Endothelial cell of umbilical vein (primary cell): ENCODE results near the gene C3orf70. TPM values are rescaled to one million over a fixed set of nuclear protein-coding genes. Genes with fewer than 3 reads are reported as not detected.

Experiments used
- BruUV-seq: library from RNA; stranded (reverse); fragments of 400-500 nt; replicated peaks from 2 replicates; lab custom pipeline; 2021; lab: Mats Ljungman, UMichigan
- CTCF ChIA-PET: fragments of 300-600, 350-600 bp; sonication (Branson Sonifier 250); formaldehyde crosslinking; loops from one replicate; lab custom pipeline; 2021; ENCODE audit warnings: antibody characterized with exemption, inconsistent platforms; lab: Charles Lee
- POLR2A ChIA-PET: fragments of 300-600, 350-600 bp; sonication (Branson Sonifier 250); formaldehyde crosslinking; loops from one replicate; lab custom pipeline; 2021; ENCODE audit warnings: antibody characterized with exemption, inconsistent platforms; lab: Charles Lee
- DNase-seq: peaks from one replicate; pipeline ENCODE4 v3.0.0-alpha.2; 2011; ENCODE audit warnings: low read depth, low spot score
- FAIRE-seq: peaks from 2 replicates; lab custom pipeline; 2011; peaks lifted over from hg19 to GRCh38; lab: Jason Lieb, UNC
- H2AFZ ChIP-seq: 2 replicates; pipeline ENCODE4 v1.6.0; 2012; ENCODE audit warnings: low read depth, low read length, control low read depth, inconsistent platforms
- H3K27ac ChIP-seq: 2 replicates; pipeline ENCODE4 v1.5.1; 2011; ENCODE audit warnings: low read depth, mild to moderate bottlenecking, control low read depth, low read length, moderate library complexity; ENCODE audit not compliant: insufficient read depth
- H3K27me3 ChIP-seq, 2 experiments: 2 replicates each; pipeline versions ENCODE4 v1.6.0 to v1.6.1; 2011; ENCODE audit warnings: low read length in 2 of 2, mixed read lengths in 1 of 2; ENCODE audit not compliant: control insufficient read depth in 2 of 2, insufficient read depth in 2 of 2
- H3K36me3 ChIP-seq, 2 experiments: 2 replicates in 1 of 2; 3 replicates in 1 of 2; pipeline ENCODE4 v1.5.1; 2011; ENCODE audit warnings: low read length in 2 of 2, mild to moderate bottlenecking in 1 of 2, moderate library complexity in 1 of 2; ENCODE audit not compliant: control insufficient read depth in 2 of 2, insufficient read depth in 2 of 2; ENCODE audit errors: extremely low read depth in 1 of 2
- H3K4me1 ChIP-seq: 3 replicates; pipeline ENCODE4 v1.5.1; 2011; ENCODE audit warnings: mild to moderate bottlenecking, low read length; ENCODE audit not compliant: control insufficient read depth, insufficient read depth; ENCODE audit errors: extremely low read depth
- H3K4me2 ChIP-seq: 2 replicates; pipeline ENCODE4 v1.6.1; 2011; ENCODE audit warnings: low read length, control low read depth, mixed read lengths; ENCODE audit not compliant: insufficient read depth
- H3K4me3 ChIP-seq, 3 experiments: fragments of 200-600 bp in 1 of 3; sonication (generic), shearing (Covaris generic) in 1 of 3; replicated peaks in 1 of 3; 2 replicates each; pipeline ENCODE4 v1.5.1; 2011 to 2016; ENCODE audit warnings: control low read depth in 3 of 3, low read length in 3 of 3, mild to moderate bottlenecking in 2 of 3, inconsistent platforms in 1 of 3, low read depth in 1 of 3, moderate library complexity in 1 of 3; ENCODE audit not compliant: insufficient read depth in 1 of 3
- H3K79me2 ChIP-seq: 2 replicates; pipeline ENCODE4 v1.6.0; 2012; ENCODE audit warnings: low read length, inconsistent platforms; ENCODE audit not compliant: control insufficient read depth, insufficient read depth
- H3K9ac ChIP-seq: replicated peaks from 2 replicates; pipeline ENCODE3; 2011; ENCODE audit warnings: low read length, control low read depth; ENCODE audit not compliant: insufficient read depth; ENCODE audit errors: extremely low read depth
- H3K9me1 ChIP-seq: replicated peaks from 3 replicates; pipeline ENCODE4 v1.6.0; 2011; ENCODE audit warnings: mild to moderate bottlenecking, low read length; ENCODE audit not compliant: control insufficient read depth, insufficient read depth; ENCODE audit errors: extremely low read depth
- H3K9me3 ChIP-seq: replicated peaks from 2 replicates; pipeline ENCODE4 v1.5.1; 2012; ENCODE audit warnings: low read length, inconsistent platforms; ENCODE audit not compliant: control insufficient read depth, insufficient read depth
- H4K20me1 ChIP-seq: replicated peaks from 2 replicates; pipeline ENCODE3; 2011; ENCODE audit warnings: mild to moderate bottlenecking, low read length; ENCODE audit not compliant: control insufficient read depth, insufficient read depth; ENCODE audit errors: extremely low read depth
- CTCF ChIP-seq, 2 donors: IDR thresholded peaks; 1 replicate in 1 of 2; 2 replicates in 1 of 2; pipeline ENCODE4 v1.5.1; 2011; ENCODE audit warnings: low read length in 2 of 2, mild to moderate bottlenecking in 2 of 2, moderate library complexity in 2 of 2, control low read depth in 1 of 2, inconsistent platforms in 1 of 2, low read depth in 1 of 2; ENCODE audit not compliant: insufficient read depth in 1 of 2; ENCODE audit errors: extremely low read depth in 1 of 2
- EZH2 ChIP-seq: IDR thresholded peaks from 2 replicates; pipeline ENCODE4 v1.6.1; 2012; ENCODE audit warnings: borderline replicate concordance, low read depth, mild to moderate bottlenecking, moderate library complexity, low read length, inconsistent platforms; ENCODE audit not compliant: severe bottlenecking
- FOS ChIP-seq: IDR thresholded peaks from 2 replicates; pipeline ENCODE4 v1.6.1; 2011; ENCODE audit warnings: mild to moderate bottlenecking, low read length, moderate library complexity, borderline replicate concordance; ENCODE audit not compliant: insufficient read depth
- GATA2 ChIP-seq: IDR thresholded peaks from 2 replicates; pipeline ENCODE4 v1.7.0; 2011; ENCODE audit warnings: low read depth, mild to moderate bottlenecking, moderate library complexity, mixed read lengths, low read length; ENCODE audit not compliant: insufficient read length, insufficient read depth
- JUN ChIP-seq: IDR thresholded peaks from 2 replicates; pipeline ENCODE4 v1.6.1; 2011; ENCODE audit warnings: borderline replicate concordance, low read depth; ENCODE audit not compliant: insufficient read length, insufficient read depth
- MAX ChIP-seq: IDR thresholded peaks from 2 replicates; pipeline ENCODE4 v1.6.1; 2011; ENCODE audit not compliant: insufficient read depth, insufficient read length
- MYC ChIP-seq: IDR thresholded peaks from one replicate; pipeline ENCODE4 v1.6.1; 2011; ENCODE audit warnings: mild to moderate bottlenecking, low read depth, low read length
- POLR2A ChIP-seq: IDR thresholded peaks from 2 replicates; pipeline ENCODE4 v1.6.1; 2012; ENCODE audit warnings: low read depth, mild to moderate bottlenecking, control low read depth, low read length
- POLR2AphosphoS5 ChIP-seq: IDR thresholded peaks from 2 replicates; pipeline ENCODE4 v1.6.1; 2012; ENCODE audit warnings: low read depth, mild to moderate bottlenecking, control low read depth, low read length, moderate library complexity; ENCODE audit not compliant: insufficient read depth
- dilution Hi-C: fragments of 300-500 bp; cut with MboI; formaldehyde crosslinking; loops from one replicate; pipeline ENCODE4 v1.15.0; 2019; ENCODE audit warnings: low sequenced_read_pairs; ENCODE audit not compliant: extremely low pct_ligation_motif_present
- intact Hi-C: fragments of 100-400 bp; cut with micrococcal nuclease; formaldehyde crosslinking; loops from one replicate; pipeline ENCODE4 v1.10.0; 2022
- polyA plus RNA-seq, 4 experiments: library from polyadenylated mRNA; depleted of rRNA in 3 of 4; stranded (reverse) in 3 of 4; unstranded in 1 of 4; fragments of >200 nt; gene quantifications; 2 replicates each; pipeline versions ENCODE4 v1.2.1 to v1.2.3, GENCODE V29; 2011 to 2012; ENCODE audit warnings: missing spikeins in 1 of 4
- total RNA-seq: library from RNA; stranded (reverse); gene quantifications from 2 replicates; pipeline ENCODE4 v1.2.3, GENCODE V29; 2021

Gene C3orf70
- total and polyA plus RNA-seq, 2 donors (not counting 3 experiments of a cell fraction or from before 2014, with no cell fraction given) = 0.08 to 0.20 TPM

GRCh38 chr3:185041540-185041939 is 111.3 kb downstream of the C3orf70 start:
- Histone ChIP-seq H3K9ac (no peak overlapping the region), H4K20me1 (no peaks in the 10 kb centered on the region), H3K4me3 (no peak overlapping the region), H3K27me3 (no peaks in the 10 kb centered on the region), H3K36me3 (no peaks in the 10 kb centered on the region), H3K79me2 (no peaks in the 10 kb centered on the region), H3K9me3 (no peaks in the 10 kb centered on the region), H2AFZ (no peak overlapping the region), H3K27ac (no peak overlapping the region), H3K9me1 (no peaks in the 10 kb centered on the region), H3K4me2 (no peak overlapping the region), H3K4me1 (peaks cover 23% of the 10 kb centered on the region)
- no TSS peak for BruUV-seq
- intact Hi-C loops = no loop called here
- POLR2A ChIA-PET = no interaction called here
- FAIRE-seq (no peak), DNase-seq (no peak)
- CTCF ChIA-PET = no interaction called here
- dilution Hi-C loops = no loop called here
- TF ChIP-seq EZH2 (no peak), JUN (no peak), GATA2 (no peak), POLR2A (no peak), MYC (no peak), CTCF (IDR thresholded peaks at IDR 0.05; ENCODE audit: extremely low read depth in 1 of 2, insufficient read depth in 1 of 2, low read depth in 1 of 2, low read length in 2 of 2) (no peak), FOS (no peak), POLR2AphosphoS5 (no peak), MAX (no peak)
